HG02852 (cell line): Measurements from ENCODE around the gene WDPCP.
"Not testable (repeated sequence)": the region's sequence is repeated elsewhere in the genome, so short reads cannot be mapped to it uniquely, and the experiment has no call there.

Source experiments
- ATAC-seq: cut with Tn5 transposase; IDR thresholded peaks from one replicate; pipeline ENCODE4 v1.9.1; 2021; ENCODE audit warnings: mild to moderate bottlenecking, moderate library complexity; ENCODE audit not compliant: unreplicated experiment

The WDPCP gene

GRCh38 chr2:63465633-63466032 is 122.6 kb downstream of the WDPCP start:
- ATAC-seq: no peak

GRCh38 chr2:63463142-63463541 is 125.1 kb downstream of the WDPCP start:
- no peak for ATAC-seq

- no peak for ATAC-seq
Observed at GRCh38 chr2:63446658-63447057, 141.6 kb downstream of the WDPCP start.

- peak; percentile 65 for ATAC-seq
Observed at GRCh38 chr2:63444565-63445288, 143.6 kb downstream of the WDPCP start.

GRCh38 chr2:63440612-63441011 is 147.7 kb downstream of the WDPCP start:
- no peak for ATAC-seq

GRCh38 chr2:63438181-63438580 is 150.1 kb downstream of the WDPCP start:
- ATAC-seq: no peak

- ATAC-seq: no peak
Observed at GRCh38 chr2:63436488-63436887, 151.8 kb downstream of the WDPCP start.

GRCh38 chr2:63435070-63435469 is 153.2 kb downstream of the WDPCP start:
- no peak for ATAC-seq

- ATAC-seq: no peak
Observed at GRCh38 chr2:63434024-63435001, 154.0 kb downstream of the WDPCP start.

GRCh38 chr2:63432373-63432772 is 155.9 kb downstream of the WDPCP start:
- ATAC-seq: no peak

- no peak for ATAC-seq
Observed at GRCh38 chr2:63425606-63426005, 162.7 kb downstream of the WDPCP start.

GRCh38 chr2:63425079-63425416 is 163.2 kb downstream of the WDPCP start:
- no peak for ATAC-seq

- ATAC-seq: no peak
Observed at GRCh38 chr2:63424329-63425078, 163.8 kb downstream of the WDPCP start.

GRCh38 chr2:63422556-63422955 is 165.7 kb downstream of the WDPCP start:
- no peak for ATAC-seq

GRCh38 chr2:63408530-63408929 is 179.7 kb downstream of the WDPCP start:
- ATAC-seq: no peak

GRCh38 chr2:63406641-63407040 is 181.6 kb downstream of the WDPCP start:
- no peak for ATAC-seq

GRCh38 chr2:63403820-63404219 is 184.5 kb downstream of the WDPCP start:
- ATAC-seq: no peak

- ATAC-seq: not testable (repeated sequence)
Observed at GRCh38 chr2:63402889-63403288, 185.4 kb downstream of the WDPCP start.

GRCh38 chr2:63399156-63399555 is 189.1 kb downstream of the WDPCP start:
- ATAC-seq: no peak

GRCh38 chr2:63379451-63379850 is 208.8 kb downstream of the WDPCP start:
- no peak for ATAC-seq

- ATAC-seq: no peak
Observed at GRCh38 chr2:63378589-63378988, 209.7 kb downstream of the WDPCP start.
